Skeletal muscle tissue (tissue), 4 donors: Measurements from ENCODE around the gene SPRR2B. TPM values are rescaled to one million over a fixed set of nuclear protein-coding genes. Genes with fewer than 3 reads are reported as not detected.
"Not testable (repeated sequence)": the region's sequence is repeated elsewhere in the genome, so short reads cannot be mapped to it uniquely, and the experiment has no call there.

Source experiments
- H3K27ac ChIP-seq: one replicate; pipeline ENCODE4 v1.7.0; 2013; ENCODE audit warnings: mild to moderate bottlenecking, low read depth, low read length, inconsistent platforms
- H3K27me3 ChIP-seq, 3 donors: one replicate each; pipeline ENCODE4 v1.7.0; 2013; ENCODE audit warnings: low read length in 3 of 3; ENCODE audit not compliant: control insufficient read depth in 3 of 3, insufficient read depth in 3 of 3
- H3K36me3 ChIP-seq, 3 donors: one replicate each; pipeline ENCODE4 v1.7.0; 2013; ENCODE audit warnings: low read length in 3 of 3; ENCODE audit not compliant: control insufficient read depth in 3 of 3, insufficient read depth in 3 of 3
- H3K4me1 ChIP-seq, 3 donors: one replicate each; pipeline ENCODE4 v1.7.0; 2013; ENCODE audit warnings: low read length in 3 of 3, mild to moderate bottlenecking in 3 of 3; ENCODE audit not compliant: control insufficient read depth in 3 of 3, insufficient read depth in 3 of 3
- H3K4me3 ChIP-seq, 3 donors: one replicate each; pipeline ENCODE4 v1.7.0; 2013; ENCODE audit warnings: low read length in 3 of 3
- H3K9ac ChIP-seq, 3 donors: one replicate each; pipeline ENCODE4 v1.7.0; 2013; ENCODE audit warnings: low read length in 3 of 3, mild to moderate bottlenecking in 3 of 3, moderate library complexity in 2 of 3, low read depth in 1 of 3
- H3K9me3 ChIP-seq, 3 donors: one replicate each; pipeline ENCODE4 v1.7.0; 2013; ENCODE audit warnings: low read length in 3 of 3; ENCODE audit not compliant: control insufficient read depth in 3 of 3
- total RNA-seq: library from RNA; depleted of rRNA; stranded (reverse); fragments of >200 nt; gene quantifications from one replicate; pipeline ENCODE4 v1.2.3, GENCODE V29; 2014
- donor health status: Osteomylitis.

SPRR2B gene
- total RNA-seq: not detected

GRCh38 chr1:153071511-153071910, at the start of gene SPRR2B:
Gene SPRR2B, minus strand, starts transcription at chr1:153071611. Its CDS starts 772 bp downstream, at chr1:153070839.
- no peaks in the 10 kb centered on the region for H3K36me3 ChIP-seq
- H3K4me3 ChIP-seq: no peak within 1 kb of the TSS
- no peaks in the 10 kb centered on the region for H3K4me1 ChIP-seq

GRCh38 chr1:153120945-153121344, 49.5 kb upstream of the SPRR2B start:
- Histone ChIP-seq H3K9ac (no peak overlapping the region), H3K27me3 (no peaks in the 10 kb centered on the region), H3K9me3 (no peaks in the 10 kb centered on the region), H3K27ac (no peak overlapping the region), H3K4me1 (no peaks in the 10 kb centered on the region), H3K36me3 (no peaks in the 10 kb centered on the region), H3K4me3 (no peak overlapping the region)

More at GRCh38 chr1:153071511-153071910, at the start of gene SPRR2B:
- no peak within 1 kb of the TSS for H3K9ac ChIP-seq
- H3K9me3 ChIP-seq: no peaks in the 10 kb centered on the region
- H3K27me3 ChIP-seq: no peaks in the 10 kb centered on the region
- H3K27ac ChIP-seq: no peak within 1 kb of the TSS

GRCh38 chr1:153119491-153119971, 48.1 kb upstream of the SPRR2B start:
- H3K4me1 ChIP-seq: no peaks in the 10 kb centered on the region
- no peaks in the 10 kb centered on the region for H3K9me3 ChIP-seq
- H3K27ac ChIP-seq: no peak overlapping the region
- no peaks in the 10 kb centered on the region for H3K36me3 ChIP-seq
- no peak overlapping the region for H3K4me3 ChIP-seq
- no peak overlapping the region for H3K9ac ChIP-seq
- no peaks in the 10 kb centered on the region for H3K27me3 ChIP-seq

GRCh38 chr1:153115264-153115663, 43.9 kb upstream of the SPRR2B start:
- H3K9me3 ChIP-seq, H3K4me3 ChIP-seq, H3K36me3 ChIP-seq: not testable (repeated sequence)

GRCh38 chr1:153113416-153113815, 42.0 kb upstream of the SPRR2B start, which contains the start of gene SPRR2F:
Gene SPRR2F, minus strand, starts transcription at chr1:153113516. Its CDS starts 783 bp downstream, at chr1:153112733.
- Histone ChIP-seq H3K9me3 (no peaks in the 10 kb centered on the region), H3K4me3 (no peak within 1 kb of the TSS), H3K36me3 (no peaks in the 10 kb centered on the region), H3K27ac (no peak within 1 kb of the TSS), H3K9ac (no peak within 1 kb of the TSS), H3K27me3 (no peaks in the 10 kb centered on the region), H3K4me1 (no peaks in the 10 kb centered on the region)

More at GRCh38 chr1:153115264-153115663, 43.9 kb upstream of the SPRR2B start:
- not testable (repeated sequence) for H3K4me1 ChIP-seq, H3K27ac ChIP-seq, H3K27me3 ChIP-seq, H3K9ac ChIP-seq

- not testable (repeated sequence) for H3K4me1 ChIP-seq
Observed at GRCh38 chr1:153112454-153112853, 41.0 kb upstream of the SPRR2B start.

GRCh38 chr1:153100245-153100644, 28.8 kb upstream of the SPRR2B start:
- no peak overlapping the region for H3K27ac ChIP-seq
- no peaks in the 10 kb centered on the region for H3K36me3 ChIP-seq
- no peak overlapping the region for H3K9ac ChIP-seq
- H3K4me1 ChIP-seq: no peaks in the 10 kb centered on the region
- no peaks in the 10 kb centered on the region for H3K27me3 ChIP-seq
- no peak overlapping the region for H3K4me3 ChIP-seq
- peaks cover 0 to 2% (median 0%) of the 10 kb centered on the region in 3 donors for H3K9me3 ChIP-seq

More at GRCh38 chr1:153112454-153112853, 41.0 kb upstream of the SPRR2B start:
- not testable (repeated sequence) for H3K9me3 ChIP-seq, H3K9ac ChIP-seq, H3K27ac ChIP-seq, H3K4me3 ChIP-seq, H3K36me3 ChIP-seq, H3K27me3 ChIP-seq

- H3K4me1 ChIP-seq: no peaks in the 10 kb centered on the region
- H3K27ac ChIP-seq: no peak overlapping the region
- H3K27me3 ChIP-seq: no peaks in the 10 kb centered on the region
- no peaks in the 10 kb centered on the region for H3K36me3 ChIP-seq
- H3K4me3 ChIP-seq: no peak overlapping the region
- H3K9me3 ChIP-seq: peaks cover 0 to 2% (median 0%) of the 10 kb centered on the region in 3 donors
- no peak overlapping the region for H3K9ac ChIP-seq
Observed at GRCh38 chr1:153099461-153100045, 28.1 kb upstream of the SPRR2B start.

- Histone ChIP-seq H3K4me1 (no peaks in the 10 kb centered on the region), H3K9me3 (no peaks in the 10 kb centered on the region), H3K9ac (no peak overlapping the region), H3K36me3 (no peaks in the 10 kb centered on the region), H3K27me3 (no peaks in the 10 kb centered on the region), H3K27ac (no peak overlapping the region), H3K4me3 (no peak overlapping the region)
Observed at GRCh38 chr1:153095764-153096163, 24.4 kb upstream of the SPRR2B start.

- Histone ChIP-seq H3K36me3 (no peaks in the 10 kb centered on the region), H3K4me3 (no peak within 1 kb of the TSS), H3K27ac (no peak within 1 kb of the TSS), H3K27me3 (no peaks in the 10 kb centered on the region), H3K9me3 (no peaks in the 10 kb centered on the region), H3K4me1 (no peaks in the 10 kb centered on the region), H3K9ac (no peak within 1 kb of the TSS)
Observed at GRCh38 chr1:153094426-153094825, 23.0 kb upstream of the SPRR2B start, which contains the start of gene SPRR2E. Gene SPRR2E, minus strand, starts transcription at chr1:153094526. Its CDS starts 775 bp downstream, at chr1:153093751.
